K562 (cell line): ENCODE results near the gene KIFC3. TPM values are rescaled to one million over a fixed set of nuclear protein-coding genes. Genes with fewer than 3 reads are reported as not detected.

Experiments used
- ADNP ChIP-seq: fragments of 200-800 bp; sonication (Bioruptor generic); IDR thresholded peaks from 2 replicates; pipeline ENCODE4 v1.6.1; 2016; ENCODE audit warnings: missing genetic modification characterization, missing compliant biosample characterization
- BRD4 ChIP-seq: fragments of 200-600 bp; sonication (generic); IDR thresholded peaks from 2 replicates; pipeline ENCODE4 v1.6.1; 2017; ENCODE audit warnings: inconsistent platforms
- BRF1 ChIP-seq: IDR thresholded peaks from 3 replicates; pipeline ENCODE4 v1.6.1; 2011; ENCODE audit warnings: borderline replicate concordance, mild to moderate bottlenecking; ENCODE audit not compliant: insufficient read length; ENCODE audit errors: extremely low read depth
- C11orf30 ChIP-seq: fragments of 450-650 bp; IDR thresholded peaks from 2 replicates; pipeline ENCODE4 v1.6.1; 2016; ENCODE audit warnings: low read depth, mild to moderate bottlenecking
- CBX3 ChIP-seq, 2 experiments: IDR thresholded peaks; 1 replicate in 1 of 2; 2 replicates in 1 of 2; pipeline ENCODE4 v1.6.1; 2012; ENCODE audit warnings: inconsistent platforms in 2 of 2, low read length in 2 of 2, borderline replicate concordance in 1 of 2, control low read depth in 1 of 2
- CBX8 ChIP-seq: fragments of 200-600 bp; sonication (generic); IDR thresholded peaks from 2 replicates; pipeline ENCODE4 v1.6.1; 2012; ENCODE audit warnings: borderline replicate concordance, mixed run types, low read depth, mild to moderate bottlenecking, moderate library complexity, mixed read lengths, low read length, control low read depth, inconsistent platforms; ENCODE audit not compliant: poor library complexity, severe bottlenecking; ENCODE audit errors: extremely low read depth
- E2F4 ChIP-seq: sonication (generic); formaldehyde crosslinking; IDR thresholded peaks from 2 replicates; pipeline ENCODE4 v1.8.0; 2022; ENCODE audit warnings: mild to moderate bottlenecking, low read depth, missing genetic modification reagents
- FOXP4 ChIP-seq: sonication (generic); formaldehyde crosslinking; IDR thresholded peaks from 2 replicates; pipeline ENCODE4 v1.8.0; 2022; ENCODE audit warnings: mild to moderate bottlenecking, missing genetic modification reagents, borderline replicate concordance
- GTF2F1 ChIP-seq: IDR thresholded peaks from 2 replicates; pipeline ENCODE4 v1.6.1; 2011; ENCODE audit warnings: low read depth, low read length, improper control_type of control experiment
- HIVEP1 ChIP-seq: fragments of 250-450 bp; sonication (Bioruptor Pico); IDR thresholded peaks from 2 replicates; pipeline ENCODE4 v1.4.0; 2020; ENCODE audit warnings: mild to moderate bottlenecking
- MXI1 ChIP-seq: IDR thresholded peaks from 2 replicates; pipeline ENCODE4 v1.6.1; 2011; ENCODE audit warnings: low read depth, mild to moderate bottlenecking, improper control_type of control experiment, low read length
- MYBL2 ChIP-seq, 2 experiments: fragments of 450-650 bp in 1 of 2; sonication (generic) in 1 of 2; formaldehyde crosslinking in 1 of 2; IDR thresholded peaks; 2 replicates each; pipeline versions ENCODE4 v1.6.1 to v1.8.1; 2017 to 2022; ENCODE audit warnings: borderline replicate concordance in 1 of 2, inconsistent platforms in 1 of 2, low read depth in 1 of 2, mild to moderate bottlenecking in 1 of 2, missing genetic modification reagents in 1 of 2, moderate library complexity in 1 of 2
- NR1H2 ChIP-seq: sonication (generic); formaldehyde crosslinking; IDR thresholded peaks from 2 replicates; pipeline ENCODE4 v1.4.0; 2020; ENCODE audit warnings: mild to moderate bottlenecking, missing genetic modification reagents
- PHF20 ChIP-seq: fragments of 450-650 bp; IDR thresholded peaks from 2 replicates; pipeline ENCODE4 v1.6.1; 2018; ENCODE audit not compliant: partially characterized antibody
- POLR2AphosphoS2 ChIP-seq: IDR thresholded peaks from 2 replicates; pipeline ENCODE4 v1.6.1; 2012; ENCODE audit warnings: low read length, improper control_type of control experiment
- POLR2AphosphoS5 ChIP-seq: IDR thresholded peaks from 2 replicates; pipeline ENCODE4 v1.6.1; 2011; ENCODE audit warnings: mild to moderate bottlenecking, low read depth, low read length, moderate library complexity; ENCODE audit not compliant: control insufficient read depth, insufficient read depth
- STAT5B ChIP-seq: fragments of 250-450 bp; sonication (Bioruptor Pico); IDR thresholded peaks from 2 replicates; pipeline ENCODE4 v1.8.0; 2021; ENCODE audit warnings: mild to moderate bottlenecking, inconsistent platforms
- TCF7 ChIP-seq: sonication (generic); IDR thresholded peaks from 2 replicates; pipeline ENCODE4 v1.6.1; 2016; ENCODE audit warnings: antibody characterized with exemption, borderline replicate concordance
- USF2 ChIP-seq: sonication (generic); formaldehyde crosslinking; IDR thresholded peaks from 2 replicates; pipeline ENCODE4 v1.5.0; 2020; ENCODE audit warnings: missing genetic modification reagents
- ZNF436 ChIP-seq: fragments of 250-450, 450-650 bp; sonication (Bioruptor Pico); formaldehyde crosslinking; IDR thresholded peaks from 2 replicates; pipeline ENCODE4 v1.7.0; 2020; ENCODE audit warnings: mild to moderate bottlenecking
- ZNF707 ChIP-seq: fragments of 250-450 bp; sonication (Bioruptor Pico); conservative IDR thresholded peaks from 2 replicates; pipeline ENCODE4 v1.8.0; 2022; ENCODE audit warnings: inconsistent platforms, mild to moderate bottlenecking, moderate library complexity
- ZNF76 ChIP-seq: fragments of 250-450 bp; sonication (Bioruptor Pico); IDR thresholded peaks from 2 replicates; pipeline ENCODE4 v1.4.0; 2020; ENCODE audit warnings: mild to moderate bottlenecking, moderate library complexity, borderline replicate concordance
- polyA plus RNA-seq, 8 experiments: library from polyadenylated mRNA; depleted of rRNA in 4 of 8; stranded (reverse) in 5 of 8; unstranded in 3 of 8; fragments of >200 nt; fragmentation: Nextera tagmentation in 2 of 8; fragmentation: Illumina TruSeq in 1 of 8; extraction: Ambion mirVana in 2 of 8; extraction: Trizol in 1 of 8; gene quantifications; 2 replicates each; pipeline versions ENCODE4 v1.2.1 to v1.2.3, GENCODE V29; 2011 to 2014; ENCODE audit warnings: inconsistent platforms in 1 of 8, missing spikeins in 1 of 8
- total RNA-seq, 7 experiments: library from RNA; depleted of rRNA in 6 of 7; stranded (reverse); fragments of >200 nt in 6 of 7; fragmentation: Illumina TruSeq in 2 of 7; extraction: Trizol in 2 of 7; gene quantifications; 2 replicates each; pipeline versions ENCODE4 v1.2.1 to v1.2.3, GENCODE V29; 2011 to 2021; ENCODE audit warnings: low replicate concordance in 1 of 7

Gene KIFC3
- total and polyA plus RNA-seq, 9 of the 15 experiments (the other 6 are each of a cell fraction or from before 2014, with no cell fraction given) = 0.23 to 105 (median 26.2) TPM

GRCh38 chr16:57734925-57735754 lies 67.2 kb downstream of the KIFC3 start (continued):
- no peak for TF ChIP-seq STAT5B (CRISPR knock-in tag)
- no peak for TF ChIP-seq CBX8
- TF ChIP-seq TCF7 = no peak
- no peak for TF ChIP-seq MXI1
- TF ChIP-seq GTF2F1 = no peak
- TF ChIP-seq POLR2AphosphoS2 = no peak
- no peak for TF ChIP-seq BRD4
- peak; percentile 51 for TF ChIP-seq PHF20
- no peak for TF ChIP-seq CBX3 (IDR thresholded peaks at IDR 0.05; ENCODE audit: borderline replicate concordance in 1 of 2, low read length in 2 of 2)
- TF ChIP-seq ZNF76 (CRISPR knock-in tag) = no peak
- TF ChIP-seq POLR2AphosphoS5 = peak; percentile 69
- no peak for TF ChIP-seq USF2 (CRISPR knock-in tag)
- no peak for TF ChIP-seq BRF1
- TF ChIP-seq NR1H2 (CRISPR knock-in tag) = no peak
- TF ChIP-seq FOXP4 (CRISPR knock-in tag) = no peak
- TF ChIP-seq ADNP (tag) = no peak
- TF ChIP-seq HIVEP1 (CRISPR knock-in tag) = no peak
- TF ChIP-seq C11orf30 = peak; percentile 93
- peak; percentile 16; the same call in 1 of the 2 replicates for TF ChIP-seq MYBL2 (IDR thresholded peaks at IDR 0.05; ENCODE audit: low read depth)
- TF ChIP-seq MYBL2 (CRISPR knock-in tag; IDR thresholded peaks at IDR 0.05; ENCODE audit: borderline replicate concordance) = no peak
- no peak for TF ChIP-seq ZNF436 (CRISPR knock-in tag)
- 0 out of 2 replicates have a peak, but pooled peaks have one; percentile 57 for TF ChIP-seq E2F4 (CRISPR knock-in tag)
- TF ChIP-seq ZNF707 (CRISPR knock-in tag) = no peak
